Activated CD4-positive, alpha-beta memory T cell treated with anti-CD3 and anti-CD28 coated beads for 36 hours (primary cell): ENCODE data around the gene SLC39A5. TPM values are rescaled to one million over a fixed set of nuclear protein-coding genes. Genes with fewer than 3 reads are reported as not detected.
"Not testable (repeated sequence)": the region's sequence is repeated elsewhere in the genome, so short reads cannot be mapped to it uniquely, and the experiment has no call there.

Experiments
- CTCF ChIA-PET: fragments of 350-600 bp; sonication (Branson Sonifier 250); formaldehyde crosslinking; loops from one replicate; lab custom pipeline; 2021; ENCODE audit warnings: antibody characterized with exemption, inconsistent platforms; lab: Charles Lee
- POLR2A ChIA-PET: fragments of 350-600 bp; sonication (Branson Sonifier 250); formaldehyde crosslinking; loops from one replicate; lab custom pipeline; 2021; ENCODE audit warnings: antibody characterized with exemption; lab: Charles Lee
- DNase-seq: peaks from one replicate; pipeline ENCODE4 v3.0.0-alpha.2; 2020
- H3K27ac Mint-ChIP-seq: one replicate; pipeline ENCODE4 v1.8.0; 2021; ENCODE audit warnings: mixed read lengths
- H3K27me3 Mint-ChIP-seq: one replicate; pipeline ENCODE4 v1.8.0; 2021; ENCODE audit warnings: mixed read lengths
- H3K36me3 Mint-ChIP-seq: one replicate; pipeline ENCODE4 v1.8.0; 2021; ENCODE audit warnings: mixed read lengths
- H3K4me1 Mint-ChIP-seq: one replicate; pipeline ENCODE4 v1.8.0; 2021; ENCODE audit warnings: low read depth, mixed read lengths
- H3K4me3 Mint-ChIP-seq: one replicate; pipeline ENCODE4 v1.8.0; 2021; ENCODE audit warnings: mild to moderate bottlenecking, mixed read lengths
- H3K9me3 Mint-ChIP-seq: one replicate; pipeline ENCODE4 v1.8.0; 2021; ENCODE audit warnings: mixed read lengths
- intact Hi-C: fragments of 100-400 bp; cut with micrococcal nuclease; formaldehyde crosslinking; loops from one replicate; pipeline ENCODE4 v1.15.1; 2023
- total RNA-seq, 2 experiments: library from RNA; stranded (reverse); gene quantifications; one replicate each; pipeline ENCODE4 v1.2.3, GENCODE V29; 2021

Gene SLC39A5
- total RNA-seq, 2 experiments from 2014 or later, result 0.59 to 1.7 TPM

- ChIA-PET CTCF (interaction anchor here (0.7 to 4.2 kb wide), 5 partner anchors 9 to 79 kb away, joined by 3 to 21 read pairs (median 9); partner anchors contain the start of genes ANKRD52, RNF41 and ZC3H10), POLR2A (interaction anchor here (0.7 to 1.0 kb wide), 2 partner anchors 25 to 78 kb away, joined by 3 read pairs; no protein-coding TSS in a partner anchor)
- H3K27me3 Mint-ChIP-seq, H3K9me3 Mint-ChIP-seq, H3K27ac Mint-ChIP-seq, H3K36me3 Mint-ChIP-seq, DNase-seq, H3K4me3 Mint-ChIP-seq, intact Hi-C loops, H3K4me1 Mint-ChIP-seq: not testable (repeated sequence)
Observed at GRCh38 chr12:56196818-56197550, 32.9 kb upstream of the SLC39A5 start.

- POLR2A ChIA-PET, result no interaction called here
Observed at GRCh38 chr12:56197921-56198635, 31.8 kb upstream of the SLC39A5 start.

GRCh38 chr12:56198836-56199235 is 31.0 kb upstream of the SLC39A5 start:
- no peaks in the 10 kb centered on the region for H3K9me3 Mint-ChIP-seq
- CTCF ChIA-PET, result interaction anchor here (2.0 kb wide), 1 partner anchor 59 kb away, joined by 6 read pairs; the partner anchor contains the start of gene ANKRD52
- no peaks in the 10 kb centered on the region for H3K4me1 Mint-ChIP-seq
- DNase-seq, result no peak
- POLR2A ChIA-PET, result no interaction called here
- no peak overlapping the region for H3K4me3 Mint-ChIP-seq
- H3K27ac Mint-ChIP-seq, result no peak overlapping the region
- no peaks in the 10 kb centered on the region for H3K36me3 Mint-ChIP-seq
- intact Hi-C loops, result no loop called here
- H3K27me3 Mint-ChIP-seq, result no peaks in the 10 kb centered on the region

More at GRCh38 chr12:56197921-56198635, 31.8 kb upstream of the SLC39A5 start:
- DNase-seq, result no peak
- Mint-ChIP-seq H3K4me1 (peaks cover 5% of the 10 kb centered on the region), H3K36me3 (no peaks in the 10 kb centered on the region), H3K27ac (no peak overlapping the region), H3K4me3 (no peak overlapping the region), H3K27me3 (no peaks in the 10 kb centered on the region), H3K9me3 (no peaks in the 10 kb centered on the region)
- CTCF ChIA-PET, result interaction anchor here (1.4 to 4.2 kb wide), 5 partner anchors 8 to 72 kb away, joined by 4 to 21 read pairs (median 9); partner anchors contain the start of genes ANKRD52 and RNF41
- intact Hi-C loops, result no loop called here

GRCh38 chr12:56202366-56202765 is 27.5 kb upstream of the SLC39A5 start:
- peaks cover 12% of the 10 kb centered on the region for H3K36me3 Mint-ChIP-seq
- no peak overlapping the region for H3K4me3 Mint-ChIP-seq
- no peaks in the 10 kb centered on the region for H3K9me3 Mint-ChIP-seq
- intact Hi-C loops, result no loop called here
- no peaks in the 10 kb centered on the region for H3K27me3 Mint-ChIP-seq
- POLR2A ChIA-PET, result interaction anchor here (2.3 kb wide), 1 partner anchor 19 kb away, joined by 7 read pairs; the partner anchor contains the start of gene RNF41
- H3K27ac Mint-ChIP-seq, result no peak overlapping the region
- no peak for DNase-seq
- H3K4me1 Mint-ChIP-seq, result no peaks in the 10 kb centered on the region
- CTCF ChIA-PET, result interaction anchor here (1.5 to 1.7 kb wide), 3 partner anchors 10 to 56 kb away, joined by 5 to 7 read pairs (median 5); partner anchors contain the start of genes ANKRD52 and SMARCC2

- CTCF ChIA-PET, result interaction anchor here (1.5 to 1.7 kb wide), 3 partner anchors 9 to 55 kb away, joined by 5 to 7 read pairs (median 5); partner anchors contain the start of genes ANKRD52 and SMARCC2
- H3K27me3 Mint-ChIP-seq, result no peaks in the 10 kb centered on the region
- H3K4me1 Mint-ChIP-seq, result no peaks in the 10 kb centered on the region
- DNase-seq, result no peak
- H3K4me3 Mint-ChIP-seq, result no peak overlapping the region
- H3K36me3 Mint-ChIP-seq, result peaks cover 15% of the 10 kb centered on the region
- no peak overlapping the region for H3K27ac Mint-ChIP-seq
- POLR2A ChIA-PET, result interaction anchor here (0.7 to 2.3 kb wide), 2 partner anchors 13 to 19 kb away, joined by 5 to 7 read pairs; partner anchors contain the start of genes RNF41 and SMARCC2
- intact Hi-C loops, result no loop called here
- H3K9me3 Mint-ChIP-seq, result no peaks in the 10 kb centered on the region
Observed at GRCh38 chr12:56202838-56203237, 27.0 kb upstream of the SLC39A5 start.

- Mint-ChIP-seq H3K9me3 (no peaks in the 10 kb centered on the region), H3K36me3 (peaks cover 21% of the 10 kb centered on the region), H3K4me3 (no peak overlapping the region), H3K27me3 (no peaks in the 10 kb centered on the region), H3K4me1 (no peaks in the 10 kb centered on the region), H3K27ac (no peak overlapping the region)
- DNase-seq, result no peak
- ChIA-PET POLR2A (interaction anchor here (2.3 kb wide), 1 partner anchor 18 kb away, joined by 7 read pairs; the partner anchor contains the start of gene RNF41), CTCF (interaction anchor here (0.8 to 3.5 kb wide), 6 partner anchors 10 to 260 kb away, joined by 3 to 31 read pairs (median 4); partner anchors contain the start of genes ANKRD52, COQ10A, RNF41 and SMARCC2)
- intact Hi-C loops, result no loop called here
Observed at GRCh38 chr12:56204275-56204674, 25.6 kb upstream of the SLC39A5 start.

GRCh38 chr12:56205445-56205844 is 24.4 kb upstream of the SLC39A5 start:
- ChIA-PET POLR2A (no interaction called here), CTCF (interaction anchor here (0.8 to 3.5 kb wide), 11 partner anchors 9 to 259 kb away, joined by 3 to 33 read pairs (median 6); partner anchors contain the start of genes ANKRD52, CNPY2, RNF41 and SMARCC2)
- DNase-seq, result no peak
- H3K9me3 Mint-ChIP-seq, result no peaks in the 10 kb centered on the region
- no peaks in the 10 kb centered on the region for H3K27me3 Mint-ChIP-seq
- H3K36me3 Mint-ChIP-seq, result peaks cover 29% of the 10 kb centered on the region
- intact Hi-C loops, result no loop called here
- no peak overlapping the region for H3K4me3 Mint-ChIP-seq
- no peaks in the 10 kb centered on the region for H3K4me1 Mint-ChIP-seq
- no peak overlapping the region for H3K27ac Mint-ChIP-seq

- no peak overlapping the region for H3K4me3 Mint-ChIP-seq
- H3K36me3 Mint-ChIP-seq, result peaks cover 33% of the 10 kb centered on the region
- peak; percentile 59 for DNase-seq
- intact Hi-C loops, result loop anchor here (2.0 kb wide), 1 partner anchor 16 kb away; no protein-coding TSS in a partner anchor
- no peak overlapping the region for H3K27ac Mint-ChIP-seq
- ChIA-PET POLR2A (no interaction called here), CTCF (interaction anchor here (0.6 to 3.5 kb wide), 19 partner anchors 10 to 585 kb away, joined by 3 to 33 read pairs (median 4); partner anchors contain the start of genes ANKRD52, CNPY2, COQ10A and MYL6)
- H3K9me3 Mint-ChIP-seq, result no peaks in the 10 kb centered on the region
- no peaks in the 10 kb centered on the region for H3K4me1 Mint-ChIP-seq
- no peaks in the 10 kb centered on the region for H3K27me3 Mint-ChIP-seq
Observed at GRCh38 chr12:56206452-56207166, 23.2 kb upstream of the SLC39A5 start.

- CTCF ChIA-PET, result interaction anchor here (0.8 to 3.2 kb wide), 6 partner anchors 9 to 241 kb away, joined by 3 to 33 read pairs (median 4); partner anchors contain the start of genes RNF41, SMARCC2, TIMELESS and ZC3H10
- H3K27me3 Mint-ChIP-seq, result no peaks in the 10 kb centered on the region
- no peak overlapping the region for H3K27ac Mint-ChIP-seq
- no peak overlapping the region for H3K4me3 Mint-ChIP-seq
- POLR2A ChIA-PET, result no interaction called here
- peaks cover 39% of the 10 kb centered on the region for H3K36me3 Mint-ChIP-seq
- intact Hi-C loops, result no loop called here
- H3K9me3 Mint-ChIP-seq, result no peaks in the 10 kb centered on the region
- H3K4me1 Mint-ChIP-seq, result peaks cover 8% of the 10 kb centered on the region
- no peak for DNase-seq
Observed at GRCh38 chr12:56208006-56208405, 21.8 kb upstream of the SLC39A5 start.

- Mint-ChIP-seq H3K4me3 (no peak overlapping the region), H3K27ac (no peak overlapping the region), H3K4me1 (peaks cover 14% of the 10 kb centered on the region), H3K9me3 (no peaks in the 10 kb centered on the region), H3K36me3 (peaks cover 48% of the 10 kb centered on the region), H3K27me3 (no peaks in the 10 kb centered on the region)
- DNase-seq, result peak; percentile 52
- CTCF ChIA-PET, result interaction anchor here (1.1 to 1.7 kb wide), 3 partner anchors 9 to 84 kb away, joined by 4 to 7 read pairs (median 5); partner anchors contain the start of genes ESYT1 and RNF41
- POLR2A ChIA-PET, result no interaction called here
- intact Hi-C loops, result loop anchor here (1.0 kb wide), 1 partner anchor 12 kb away; the partner anchor contains the start of gene NABP2
Observed at GRCh38 chr12:56212361-56212760, 17.5 kb upstream of the SLC39A5 start.

- Mint-ChIP-seq H3K27ac (no peak overlapping the region), H3K9me3 (no peaks in the 10 kb centered on the region), H3K27me3 (no peaks in the 10 kb centered on the region), H3K4me3 (no peak overlapping the region), H3K36me3 (peaks cover 42% of the 10 kb centered on the region), H3K4me1 (peaks cover 14% of the 10 kb centered on the region)
- no peak for DNase-seq
- ChIA-PET POLR2A (no interaction called here), CTCF (interaction anchor here (1.3 to 1.5 kb wide), 3 partner anchors 8 to 44 kb away, joined by 3 to 7 read pairs (median 5); partner anchors contain the start of genes ANKRD52, RNF41 and SMARCC2)
- intact Hi-C loops, result no loop called here
Observed at GRCh38 chr12:56213878-56214277, 16.0 kb upstream of the SLC39A5 start.
